Measurements from ENCODE around the gene KLRC3.
"Not testable (repeated sequence)": the region's sequence is repeated elsewhere in the genome, so short reads cannot be mapped to it uniquely, and the experiment has no call there.

The KLRC3 gene

DNA sequence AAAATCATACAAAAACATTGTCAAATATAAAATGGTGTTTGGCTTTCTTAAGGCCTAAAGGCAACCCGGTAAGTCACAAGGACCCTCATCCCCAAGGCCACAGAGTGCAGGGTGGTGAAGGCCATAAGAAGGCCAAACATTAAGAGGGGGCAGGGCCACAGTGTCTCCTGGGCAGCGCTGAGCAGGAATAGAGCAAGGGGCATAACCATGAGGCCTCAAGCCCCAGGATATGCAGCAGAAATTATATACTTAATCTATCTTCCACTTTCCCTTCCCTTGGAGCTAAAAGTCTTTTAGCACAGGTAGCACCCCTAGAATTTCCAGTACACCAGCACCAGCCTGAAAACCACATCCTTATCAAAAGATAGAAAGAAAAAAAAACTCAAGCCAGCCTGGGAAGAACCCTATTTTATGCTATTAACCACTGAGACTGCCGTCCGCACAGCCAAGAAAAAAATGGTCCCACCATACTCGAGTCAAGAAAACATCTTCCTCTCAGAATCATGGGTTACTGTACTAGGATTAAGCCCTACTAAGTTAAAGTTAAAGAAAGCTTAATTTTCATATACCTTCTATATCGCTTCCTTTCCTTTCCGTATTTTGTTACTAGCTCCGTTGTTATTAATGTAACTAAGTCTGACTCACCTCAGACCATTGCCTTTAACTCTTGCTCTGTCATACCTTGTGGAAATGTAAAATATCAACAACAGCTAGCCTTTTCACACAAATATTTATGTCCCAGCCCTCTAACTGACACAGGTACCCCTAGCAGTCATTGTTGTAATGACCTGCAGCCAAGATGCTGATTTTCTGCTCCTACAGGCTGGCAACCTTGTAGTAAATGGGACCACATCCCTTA lies 50.6 kb downstream of the KLRC3 start:
- no peak for DNase-seq (ENCODE audit: low read depth)

DNA sequence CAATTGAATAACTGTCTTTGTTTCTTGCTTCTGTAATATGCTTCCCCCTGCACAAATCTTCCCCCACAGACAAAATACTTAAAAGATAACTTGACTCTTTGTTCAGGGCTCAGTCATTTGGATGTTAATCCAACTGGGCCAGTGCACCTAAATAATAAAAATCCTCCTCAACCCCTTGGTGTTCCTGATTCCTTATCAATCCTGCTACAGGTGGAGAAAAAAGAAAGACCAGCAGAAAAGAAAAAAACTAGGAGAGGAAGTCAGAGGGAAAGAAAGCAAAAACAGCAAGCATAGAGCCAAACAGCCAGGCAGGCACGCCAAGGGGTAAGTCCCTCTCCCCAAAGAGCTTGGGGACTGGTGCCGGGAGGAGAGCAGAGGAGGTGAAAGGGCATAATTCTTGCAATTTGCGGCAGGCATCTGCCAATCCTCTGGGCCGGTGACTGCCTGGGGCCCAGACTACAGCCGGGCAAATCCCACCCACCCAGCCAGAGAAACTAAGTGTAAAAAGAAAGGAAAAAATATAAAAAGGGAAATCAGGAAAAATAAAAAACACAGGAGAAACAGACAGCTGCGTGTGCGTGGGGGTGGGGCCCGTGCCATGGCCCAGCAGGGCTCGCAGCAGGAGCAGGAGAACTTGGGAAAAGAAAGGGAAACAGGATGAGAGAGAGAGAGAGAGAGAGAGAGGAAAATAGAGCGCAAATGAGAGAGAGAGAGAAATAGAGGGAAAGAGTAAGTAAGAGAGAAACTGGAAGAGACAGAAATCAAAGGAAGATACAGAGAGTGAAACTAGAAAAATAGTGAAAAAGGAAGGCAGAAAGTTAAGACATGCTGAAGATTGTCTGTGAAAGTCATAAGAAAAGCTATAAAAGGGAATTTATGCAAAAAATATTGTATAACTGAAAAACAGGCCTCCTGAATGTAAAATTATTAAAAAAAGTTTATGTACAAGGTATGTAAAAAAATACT lies 51.9 kb downstream of the KLRC3 start:
- no peak for DNase-seq (ENCODE audit: low read depth)

DNA sequence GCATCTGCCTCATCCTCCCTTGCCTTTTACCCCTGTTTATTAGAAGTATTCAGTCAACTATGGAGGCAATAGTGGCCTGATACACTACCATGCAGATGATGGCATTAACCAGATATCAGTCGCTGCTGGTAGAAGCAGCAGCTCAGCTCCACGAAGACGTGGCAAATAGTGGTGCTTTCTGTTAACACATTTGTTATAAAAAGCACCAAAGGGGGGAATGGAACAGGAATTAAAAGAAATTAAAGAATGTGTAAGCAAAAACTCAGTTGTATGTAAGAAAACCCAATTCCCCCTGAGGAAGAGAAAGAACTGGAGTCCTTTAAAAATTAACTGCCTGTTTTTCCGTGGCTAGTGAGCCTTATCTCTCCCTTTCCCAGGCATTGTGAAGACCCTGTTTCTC lies 52.7 kb downstream of the KLRC3 start:
- not testable (repeated sequence) for DNase-seq (ENCODE audit: low read depth)

DNA sequence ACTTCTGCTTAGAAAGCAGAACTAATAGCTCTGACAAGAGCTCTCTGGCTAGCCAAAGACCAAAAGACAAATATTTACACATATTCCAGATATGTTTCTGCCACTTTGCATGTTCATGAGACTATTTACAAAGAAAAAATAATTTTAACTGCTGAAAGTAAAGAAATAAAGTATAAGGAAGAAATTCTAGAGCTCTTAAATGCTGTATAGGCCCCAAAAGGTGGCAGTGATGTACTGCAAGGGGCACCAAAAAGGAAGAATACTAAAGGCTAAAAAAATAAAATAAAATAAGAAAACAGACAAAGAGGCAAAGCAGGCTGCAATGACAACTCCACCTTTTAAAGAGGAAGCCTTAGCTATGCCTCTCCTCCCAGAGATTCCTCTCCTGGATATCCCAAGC lies 53.5 kb downstream of the KLRC3 start:
- DNase-seq (ENCODE audit: low read depth): no peak

DNA sequence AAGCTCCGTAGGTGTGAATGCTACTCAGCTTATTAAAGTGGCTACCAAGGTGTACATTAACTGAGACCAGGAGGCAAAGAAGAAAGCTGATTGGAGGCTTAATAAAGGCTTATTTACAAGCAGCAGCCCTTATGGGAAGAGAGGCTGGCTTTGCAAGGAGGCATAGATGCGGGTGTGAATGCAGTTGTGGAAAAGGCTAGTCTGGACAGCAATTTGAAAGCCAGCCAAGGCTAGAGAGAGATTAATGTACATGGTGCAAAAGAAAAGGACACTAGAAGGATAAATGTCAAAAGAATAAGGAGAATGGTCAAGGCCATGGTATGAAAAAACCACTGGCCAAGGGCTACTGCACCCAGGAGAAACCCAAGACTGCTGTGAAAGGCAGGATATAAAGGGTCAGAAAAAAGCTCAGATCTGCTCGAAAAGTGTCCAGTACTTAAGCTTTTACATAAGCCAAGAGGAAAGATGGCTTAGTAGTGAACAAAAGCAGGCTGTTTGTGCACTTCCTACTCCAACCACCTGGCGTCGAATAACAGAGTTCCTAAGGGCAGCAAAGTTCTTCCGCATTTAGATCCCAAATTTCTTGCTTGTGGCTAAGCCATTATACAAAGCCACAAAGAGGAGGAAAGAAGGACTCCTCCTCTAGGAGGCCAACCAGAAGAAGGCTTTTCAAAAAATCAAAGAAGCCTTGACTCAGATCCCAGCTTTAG lies 54.5 kb downstream of the KLRC3 start:
- no peak for DNase-seq (ENCODE audit: low read depth)

DNA sequence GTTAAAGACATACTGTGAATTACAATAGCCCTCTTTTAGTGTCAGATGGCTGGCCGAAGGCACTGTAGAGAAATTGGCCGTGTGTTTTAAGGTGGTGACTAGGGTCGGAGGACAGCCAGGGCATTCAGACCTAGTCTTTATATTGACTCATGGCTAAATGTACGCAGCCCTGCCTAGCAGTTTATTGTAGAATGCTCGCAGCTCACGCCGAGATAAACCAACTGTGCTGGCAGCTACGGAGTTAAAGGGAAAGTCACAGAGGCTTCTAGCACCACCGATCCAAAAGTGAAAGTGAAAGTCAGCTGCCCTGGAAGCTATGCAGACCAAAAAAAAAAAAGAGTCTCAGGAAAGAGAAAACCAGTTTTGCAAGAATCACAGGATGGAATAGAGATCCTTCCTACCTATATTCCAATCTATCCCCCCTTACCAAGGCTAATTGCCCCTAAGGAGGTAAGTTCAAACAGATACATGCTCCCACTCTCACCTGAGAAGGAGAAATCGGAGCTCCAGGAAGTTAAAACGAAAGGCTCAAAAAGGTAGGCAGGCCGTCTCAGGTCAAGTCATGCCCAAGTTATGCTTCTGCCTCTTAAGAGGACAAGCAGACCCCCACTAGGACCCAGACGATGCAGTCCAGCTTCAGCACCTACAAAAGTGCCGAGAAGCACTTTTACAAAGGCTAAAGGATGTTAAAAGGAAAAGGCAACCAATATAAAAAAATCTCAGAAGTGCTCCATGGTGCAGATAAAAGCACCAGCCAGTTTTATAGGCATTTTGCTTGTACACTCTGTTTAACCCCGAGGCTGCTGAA lies 55.4 kb downstream of the KLRC3 start:
- peak; percentile 40 for DNase-seq (ENCODE audit: low read depth)

DNA sequence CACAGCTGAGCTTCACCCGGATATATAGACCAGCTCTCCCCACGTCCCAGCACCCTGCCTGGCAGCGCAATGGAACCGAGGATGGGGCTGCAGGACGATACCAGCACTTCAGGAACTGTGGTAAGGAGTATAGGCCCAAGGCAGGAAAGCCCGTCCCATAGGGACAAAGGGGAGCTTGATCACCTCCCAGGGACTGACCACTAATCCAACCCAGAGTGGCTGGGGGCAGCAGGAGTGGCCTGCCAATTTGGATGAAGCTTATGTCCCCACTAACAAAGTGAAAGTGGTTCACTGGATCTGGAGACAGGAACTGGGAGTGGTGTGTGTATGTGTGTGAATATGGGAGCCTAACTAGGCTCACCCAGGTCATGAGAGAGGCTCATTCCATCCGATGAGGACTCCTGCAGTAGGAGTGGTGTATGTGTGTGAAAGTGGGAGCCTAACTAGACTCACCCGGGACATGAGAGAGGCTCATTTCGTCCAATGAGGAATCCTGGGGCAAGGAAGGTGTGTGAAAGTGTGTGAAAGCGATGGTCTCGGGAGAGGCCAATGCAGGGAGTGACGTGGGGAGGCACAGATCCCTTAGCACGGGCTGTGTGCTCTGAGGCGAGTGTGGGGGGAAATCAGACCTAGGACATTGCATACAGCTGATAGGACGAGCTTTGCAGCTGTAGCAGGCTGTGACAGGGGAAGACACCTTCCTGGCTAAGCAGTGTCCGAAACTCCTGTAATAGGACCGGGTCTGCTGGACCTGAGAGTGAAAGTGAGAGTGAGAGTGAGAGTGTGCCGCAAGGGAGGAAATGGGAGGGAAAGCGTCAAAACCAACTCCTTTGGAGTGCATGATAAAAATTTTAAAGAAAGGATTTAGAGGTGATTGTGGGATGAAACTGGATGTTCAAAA lies 56.2 kb downstream of the KLRC3 start:
- DNase-seq (ENCODE audit: low read depth): no peak

DNA sequence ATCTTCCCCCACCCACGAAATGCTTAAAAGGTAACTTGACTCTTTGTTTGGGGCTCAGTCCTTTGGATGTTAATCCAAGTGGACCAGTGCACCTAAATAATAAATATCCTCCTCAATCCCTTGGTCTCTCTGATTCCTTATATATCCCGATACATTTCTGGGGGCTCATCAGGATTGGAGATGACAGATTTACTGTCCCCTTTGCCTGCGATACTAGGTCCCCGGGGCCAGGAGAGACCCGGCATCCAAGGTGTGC lies 56.8 kb downstream of the KLRC3 start:
- no peak for DNase-seq (ENCODE audit: low read depth)

DNA sequence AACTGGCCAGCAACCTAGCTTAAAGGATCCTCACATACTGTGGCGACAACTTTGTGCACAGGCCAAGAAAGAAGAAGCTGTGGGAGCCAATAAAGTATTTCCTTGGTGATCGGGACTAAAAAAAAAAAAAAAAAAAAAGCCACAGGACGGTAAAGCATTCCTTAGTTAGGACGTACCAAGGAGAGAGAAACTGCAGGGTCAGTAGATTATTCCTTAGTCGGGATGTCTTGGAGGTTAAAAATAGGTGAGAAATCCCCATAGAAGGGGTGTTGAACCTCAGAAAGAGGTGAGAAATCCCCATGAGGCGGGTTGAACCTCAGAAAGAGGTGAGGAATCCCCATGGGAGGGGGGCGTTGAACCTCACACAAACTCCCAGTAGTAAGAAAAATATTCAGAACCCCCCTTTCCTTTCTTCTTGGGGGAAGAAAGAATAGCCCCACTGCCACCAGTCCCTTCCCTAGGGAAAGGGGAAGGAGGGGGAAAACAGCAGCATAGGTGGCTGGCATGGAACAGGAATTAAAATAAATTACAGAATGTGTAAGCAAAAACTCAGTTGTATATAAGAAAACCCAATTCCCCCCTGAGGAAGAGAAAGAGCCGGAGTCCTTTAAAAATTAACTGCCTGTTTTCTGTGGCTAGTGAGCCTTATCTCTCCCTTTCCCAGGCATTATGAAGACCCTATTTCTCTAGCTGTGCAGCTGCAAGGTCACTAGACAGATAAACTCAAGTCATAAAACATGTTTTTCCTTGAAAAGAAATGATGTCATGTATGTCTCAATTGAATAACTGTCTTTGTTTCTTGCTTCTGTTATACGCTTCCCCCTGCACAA lies 57.4 kb downstream of the KLRC3 start:
- no peak for DNase-seq (ENCODE audit: low read depth)

DNA sequence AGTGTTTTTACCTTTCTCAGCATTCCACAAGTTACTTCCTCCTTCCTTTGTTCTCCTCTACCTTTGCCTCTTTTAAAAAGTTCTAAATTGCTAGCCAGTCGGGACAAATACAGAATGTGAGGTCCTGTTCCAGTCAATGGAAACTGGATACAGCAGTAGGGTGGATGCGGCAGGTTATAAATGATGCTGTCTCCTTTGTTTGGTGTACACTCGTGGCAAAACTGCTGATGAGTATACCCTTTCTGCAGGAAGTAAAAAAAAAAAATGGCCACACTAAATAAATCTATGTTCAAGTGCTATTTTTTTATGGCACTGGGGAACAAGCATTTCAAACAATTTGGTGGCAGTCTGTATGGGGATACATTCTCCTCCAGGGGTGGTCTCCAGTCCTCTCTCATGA lies 58.1 kb downstream of the KLRC3 start:
- no peak for DNase-seq (ENCODE audit: low read depth)
